Smooth muscle cell (in vitro differentiated cells): Measurements from ENCODE around the gene LRP6. TPM values are rescaled to one million over a fixed set of nuclear protein-coding genes. Genes with fewer than 3 reads are reported as not detected.

ENCODE experiments used
- DNase-seq: peaks from one replicate; lab custom pipeline; 2025; ENCODE audit not compliant: unreplicated experiment; lab: John Stamatoyannopoulos, UW
- H2AFZ ChIP-seq: fragments of 200-600 bp; sonication (generic); 2 replicates; pipeline ENCODE4 v1.6.0; 2016; ENCODE audit warnings: antibody characterized with exemption, low read depth, mild to moderate bottlenecking
- H3F3A ChIP-seq: fragments of 200-600 bp; sonication (generic); 2 replicates; pipeline ENCODE4 v1.6.0; 2017; ENCODE audit warnings: antibody characterized with exemption, low read depth
- H3K27ac ChIP-seq: fragments of 200-600 bp; sonication (generic); 2 replicates; pipeline ENCODE4 v1.5.1; 2016; ENCODE audit warnings: low read depth, mild to moderate bottlenecking
- H3K27me3 ChIP-seq: fragments of 200-600 bp; sonication (generic); 2 replicates; pipeline ENCODE4 v1.6.1; 2016; ENCODE audit warnings: low read depth, mild to moderate bottlenecking
- H3K36me3 ChIP-seq: fragments of 200-600 bp; sonication (generic); 2 replicates; pipeline ENCODE4 v1.5.1; 2016; ENCODE audit warnings: low read depth
- H3K4me1 ChIP-seq: fragments of 200-600 bp; sonication (generic); 2 replicates; pipeline ENCODE4 v1.5.1; 2016; ENCODE audit warnings: low read depth
- H3K4me2 ChIP-seq: fragments of 200-600 bp; sonication (generic); 2 replicates; pipeline ENCODE4 v1.6.0; 2016; ENCODE audit warnings: mild to moderate bottlenecking
- H3K4me3 ChIP-seq: fragments of 200-600 bp; sonication (generic); 2 replicates; pipeline ENCODE4 v1.5.1; 2016; ENCODE audit warnings: mild to moderate bottlenecking
- H3K79me2 ChIP-seq: fragments of 200-600 bp; sonication (generic); 2 replicates; pipeline ENCODE4 v1.6.0; 2016; ENCODE audit warnings: low read depth, mild to moderate bottlenecking
- H3K9ac ChIP-seq: fragments of 200-600 bp; sonication (generic); 2 replicates; pipeline ENCODE4 v1.6.0; 2016; ENCODE audit warnings: low read depth
- H3K9me3 ChIP-seq: fragments of 200-600 bp; sonication (generic); replicated peaks from 2 replicates; pipeline ENCODE4 v1.5.1; 2016; ENCODE audit warnings: low read depth
- H4K20me1 ChIP-seq: fragments of 200-600 bp; sonication (generic); 2 replicates; pipeline ENCODE4 v1.6.0; 2016; ENCODE audit warnings: low read depth
- WGBS: methylation state at CpG from one replicate; pipeline ENCODE4 v1.1.7; 2016; ENCODE audit warnings: low lambda C conversion rate; 5-methylcytosine and 5-hydroxymethylcytosine counted together
- microRNA-seq: library from miRNA; unstranded; fragments of <30 nt; microRNA quantifications from one replicate; pipeline ENCODE4, GENCODE V29; 2016; ENCODE audit warnings: borderline number of aligned reads
- polyA plus RNA-seq: library from polyadenylated mRNA; unstranded; fragments of >200 nt; fragmentation: Nextera tagmentation; extraction: Ambion mirVana; gene quantifications from 2 replicates; pipeline ENCODE4 v1.2.1, GENCODE V29; 2016
- small RNA-seq: library from RNA; depleted of rRNA; stranded (forward); fragments of <200 nt; gene quantifications from one replicate; pipeline ENCODE3, GENCODE V24; 2014
- total RNA-seq: library from RNA; depleted of rRNA; stranded (reverse); fragments of >200 nt; gene quantifications from 2 replicates; pipeline ENCODE4 v1.2.3, GENCODE V29; 2014
- TF ChIP-seq, protein P1 (sequence below): fragments of 200-600 bp; sonication (generic); IDR thresholded peaks from 2 replicates; pipeline ENCODE4 v1.5.1; 2017; ENCODE audit warnings: borderline replicate concordance, mild to moderate bottlenecking, antibody characterized with exemption; ENCODE audit not compliant: insufficient read depth, poor library complexity, severe bottlenecking

The LRP6 gene
- total and polyA plus RNA-seq, 2 experiments from 2014 or later: 10.6 to 21.1 TPM

DNA sequence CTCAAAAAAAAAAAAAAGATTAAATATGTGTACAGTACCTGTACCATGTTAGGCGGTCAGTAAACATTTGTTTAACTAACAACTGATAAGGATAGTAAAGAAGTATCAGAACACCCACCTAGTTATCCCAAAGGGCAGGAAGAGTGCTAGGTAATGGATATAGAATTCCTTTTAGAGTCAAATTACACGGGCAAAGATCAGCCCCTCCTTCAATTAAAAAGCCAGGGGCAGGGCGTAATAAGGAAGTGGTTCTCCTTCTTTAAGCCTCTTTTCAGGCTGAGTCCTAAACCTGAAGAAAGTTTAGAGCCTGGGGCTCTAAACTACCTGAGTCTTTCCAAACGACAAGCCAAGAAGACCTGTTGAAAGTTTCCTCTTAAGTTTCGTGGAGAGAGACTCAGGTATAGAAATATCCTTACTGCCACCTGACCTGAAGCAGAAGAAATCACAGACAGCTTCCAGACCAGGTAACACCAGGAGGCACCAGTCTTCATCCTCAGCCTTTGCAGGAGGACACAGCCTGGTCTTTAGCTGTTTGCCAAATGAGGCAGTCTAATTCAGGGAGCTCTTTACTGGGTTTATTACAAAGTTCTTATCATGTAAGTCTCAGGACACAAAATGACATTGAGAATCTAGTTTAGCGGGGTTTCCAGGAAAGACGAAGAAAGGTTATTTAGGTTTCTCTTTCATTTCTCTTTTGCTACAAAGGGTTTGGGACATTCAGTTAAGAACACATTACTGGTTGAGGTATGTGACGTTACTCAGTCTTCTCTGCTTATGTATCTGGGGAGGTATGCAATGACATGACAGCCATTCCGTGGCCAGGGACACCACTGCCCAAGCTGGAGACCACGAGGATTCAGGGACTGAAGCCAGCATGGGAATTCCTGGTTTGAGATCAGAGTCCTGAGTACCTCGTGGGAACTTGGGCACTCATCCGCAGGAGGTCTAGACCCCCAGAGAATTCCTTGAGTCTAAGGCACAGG is 195.9 kb downstream of the LRP6 start, which contains the start of gene BCL2L14:
TSS of gene BCL2L14 (plus strand) at position 266 of the 983 bp plus-strand sequence. CDS start 8,367 bp downstream, outside the sequence.
- 69% methylated on average over 12 of the region's 12 CpGs for whole genome bisulfite sequencing
- H3K4me2 ChIP-seq: no peak within 1 kb of the TSS
- TF ChIP-seq, protein P1, sequence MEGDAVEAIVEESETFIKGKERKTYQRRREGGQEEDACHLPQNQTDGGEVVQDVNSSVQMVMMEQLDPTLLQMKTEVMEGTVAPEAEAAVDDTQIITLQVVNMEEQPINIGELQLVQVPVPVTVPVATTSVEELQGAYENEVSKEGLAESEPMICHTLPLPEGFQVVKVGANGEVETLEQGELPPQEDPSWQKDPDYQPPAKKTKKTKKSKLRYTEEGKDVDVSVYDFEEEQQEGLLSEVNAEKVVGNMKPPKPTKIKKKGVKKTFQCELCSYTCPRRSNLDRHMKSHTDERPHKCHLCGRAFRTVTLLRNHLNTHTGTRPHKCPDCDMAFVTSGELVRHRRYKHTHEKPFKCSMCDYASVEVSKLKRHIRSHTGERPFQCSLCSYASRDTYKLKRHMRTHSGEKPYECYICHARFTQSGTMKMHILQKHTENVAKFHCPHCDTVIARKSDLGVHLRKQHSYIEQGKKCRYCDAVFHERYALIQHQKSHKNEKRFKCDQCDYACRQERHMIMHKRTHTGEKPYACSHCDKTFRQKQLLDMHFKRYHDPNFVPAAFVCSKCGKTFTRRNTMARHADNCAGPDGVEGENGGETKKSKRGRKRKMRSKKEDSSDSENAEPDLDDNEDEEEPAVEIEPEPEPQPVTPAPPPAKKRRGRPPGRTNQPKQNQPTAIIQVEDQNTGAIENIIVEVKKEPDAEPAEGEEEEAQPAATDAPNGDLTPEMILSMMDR: no peak

DNA sequence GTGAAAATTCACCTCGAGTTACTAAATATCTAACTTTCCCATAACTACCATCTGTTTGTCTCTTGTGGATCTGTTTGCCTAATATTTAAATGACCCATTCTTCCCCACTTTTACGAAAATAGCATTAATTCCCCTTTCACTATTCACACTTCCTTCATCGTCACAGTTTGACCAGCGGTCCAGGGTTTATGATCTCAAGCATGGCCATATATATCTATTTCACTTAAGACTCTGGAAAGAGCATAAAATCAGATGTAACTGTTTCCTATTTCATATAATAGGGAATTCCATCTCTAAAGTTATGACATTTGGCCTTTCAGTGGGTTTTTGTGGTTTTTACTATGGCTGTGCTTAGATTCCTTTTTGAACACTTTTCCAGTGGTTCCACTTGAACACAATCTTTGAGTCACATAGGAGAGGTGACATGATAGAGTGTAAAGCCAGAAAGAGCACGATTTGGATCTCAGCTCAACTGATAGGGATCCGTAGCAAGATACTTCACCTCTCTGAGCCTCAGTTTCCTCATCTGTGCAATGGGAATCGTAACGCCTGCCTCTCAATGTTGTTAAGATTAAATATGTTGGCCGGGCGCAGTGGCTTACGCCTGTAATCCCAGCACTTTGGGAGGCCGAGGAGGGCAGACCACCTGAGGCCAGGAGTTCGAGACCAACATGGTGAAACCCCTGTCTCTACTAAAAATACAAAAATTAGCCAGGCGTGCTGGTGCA is 196.9 kb downstream of the LRP6 start:
- no peak overlapping the region for H3K4me2 ChIP-seq
- no peaks in the 10 kb centered on the region for H3K36me3 ChIP-seq
- 96% methylated on average over 14 of the region's 14 CpGs for WGBS
- TF ChIP-seq, protein P1: no peak
- H3K4me1 ChIP-seq: no peaks in the 10 kb centered on the region
- no peak overlapping the region for H3K9ac ChIP-seq
- H3K27ac ChIP-seq: no peak overlapping the region
- no peaks in the 10 kb centered on the region for H3F3A ChIP-seq
- H2AFZ ChIP-seq: no peak overlapping the region
- no peaks in the 10 kb centered on the region for H3K27me3 ChIP-seq
- H3K4me3 ChIP-seq: no peak overlapping the region
- H4K20me1 ChIP-seq: no peaks in the 10 kb centered on the region
- H3K79me2 ChIP-seq: no peaks in the 10 kb centered on the region
- DNase-seq: no peak
- H3K9me3 ChIP-seq: no peaks in the 10 kb centered on the region

More for the DNA sequence above, 195.9 kb downstream of the LRP6 start, which contains the start of gene BCL2L14:
- Histone ChIP-seq H3K4me1 (no peaks in the 10 kb centered on the region), H3K36me3 (no peaks in the 10 kb centered on the region), H3K9ac (no peak within 1 kb of the TSS), H3K4me3 (peak within 1 kb of the TSS; percentile 27), H3K79me2 (no peaks in the 10 kb centered on the region), H3K27ac (no peak within 1 kb of the TSS), H2AFZ (no peak within 1 kb of the TSS), H4K20me1 (no peaks in the 10 kb centered on the region), H3K9me3 (no peaks in the 10 kb centered on the region), H3K27me3 (no peaks in the 10 kb centered on the region), H3F3A (no peaks in the 10 kb centered on the region)
- no peak for DNase-seq

DNA sequence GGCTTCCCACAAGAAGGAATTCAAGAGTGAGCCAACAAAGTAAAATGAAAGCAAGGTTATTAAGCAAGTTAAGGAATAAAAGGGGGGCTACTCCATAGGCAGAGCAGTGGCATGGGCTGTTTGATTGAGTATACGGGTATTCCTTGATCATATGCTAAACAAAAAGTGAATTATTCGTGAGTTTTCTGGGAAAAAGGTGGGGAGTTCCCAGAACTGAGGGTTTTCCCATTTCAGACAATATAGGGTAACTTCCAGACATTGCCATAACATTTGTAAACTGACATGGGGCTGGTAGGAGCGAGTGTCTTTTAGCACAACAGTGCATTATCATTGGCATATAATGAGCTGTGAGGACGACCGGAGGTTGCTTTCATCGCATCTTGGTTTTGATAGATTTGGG is 198.1 kb downstream of the LRP6 start:
- DNase-seq: no peak
- no peaks in the 10 kb centered on the region for H3K4me1 ChIP-seq
- H2AFZ ChIP-seq: no peak overlapping the region
- no peaks in the 10 kb centered on the region for H3K9me3 ChIP-seq
- no peaks in the 10 kb centered on the region for H4K20me1 ChIP-seq
- 89% methylated on average over 6 of the region's 6 CpGs for WGBS
- TF ChIP-seq, protein P1: no peak
- no peak overlapping the region for H3K4me2 ChIP-seq
- H3K79me2 ChIP-seq: no peaks in the 10 kb centered on the region
- H3F3A ChIP-seq: no peaks in the 10 kb centered on the region
- no peak overlapping the region for H3K9ac ChIP-seq
- H3K4me3 ChIP-seq: no peak overlapping the region
- H3K36me3 ChIP-seq: no peaks in the 10 kb centered on the region
- no peaks in the 10 kb centered on the region for H3K27me3 ChIP-seq
- no peak overlapping the region for H3K27ac ChIP-seq

Small RNA genes lying within 50 kb of the gene (microRNA-seq; reads per million reads assigned to microRNA genes)
- gene MIR1244-4: not detected

Small RNA genes lying within 50 kb of the gene (small RNA-seq; reads per million reads assigned to genes)
- gene RNU6-318P (not detected), gene RNU6-545P (not detected)

Other genes with a start within 250 kb of the LRP6 start
- not detected in 2 replicates for gene BCL2L14, start 196.1 kb downstream of the LRP6 start, total RNA-seq
- 0.08 TPM in 1 of 2 replicates, not detected in the other for gene BCL2L14, start 196.1 kb downstream of the LRP6 start, polyA plus RNA-seq
- gene MANSC1, start 83.2 kb upstream of the LRP6 start, total RNA-seq: 0.58 and 5.1 TPM in 2 replicates
- gene MANSC1, start 83.2 kb upstream of the LRP6 start, polyA plus RNA-seq: 0.09 and 0.82 TPM in 2 replicates
- gene BORCS5, start 90.0 kb upstream of the LRP6 start, total RNA-seq: 11.2 and 29.8 TPM in 2 replicates
- gene BORCS5, start 90.0 kb upstream of the LRP6 start, polyA plus RNA-seq: 8.0 and 11.7 TPM in 2 replicates